Thyroid gland (tissue), 4 donors: ENCODE results near the gene PLEKHA1. TPM values are rescaled to one million over a fixed set of nuclear protein-coding genes. Genes with fewer than 3 reads are reported as not detected.

ENCODE experiments used
- DNase-seq, 2 donors: peaks; one replicate each; pipeline ENCODE4 v3.0.0-alpha.2; 2019
- H3K27ac ChIP-seq, 3 donors: fragments of 200-600 bp; sonication (generic); 1 replicate in 2 of 3; 2 replicates in 1 of 3; pipeline ENCODE4 v1.5.1; 2016 to 2019; ENCODE audit warnings: mild to moderate bottlenecking in 1 of 3, moderate library complexity in 1 of 3
- H3K27me3 ChIP-seq: fragments of 200-600 bp; sonication (generic); one replicate; pipeline ENCODE4 v1.5.1; 2019
- H3K36me3 ChIP-seq, 2 donors: fragments of 200-600 bp; sonication (generic); one replicate each; pipeline ENCODE4 v1.5.1; 2016 to 2019
- H3K4me1 ChIP-seq, 2 donors: fragments of 200-600 bp; sonication (generic); one replicate each; pipeline ENCODE4 v1.5.1; 2017 to 2019
- H3K4me3 ChIP-seq, 3 donors: fragments of 200-600 bp; sonication (generic); replicated peaks in 1 of 3; 1 replicate in 2 of 3; 2 replicates in 1 of 3; pipeline ENCODE4 v1.5.1; 2016; ENCODE audit warnings: mild to moderate bottlenecking in 1 of 3
- H3K9me3 ChIP-seq: fragments of 200-600 bp; sonication (generic); one replicate; pipeline ENCODE4 v1.5.1; 2017
- CTCF ChIP-seq, 6 experiments: fragments of 200-600 bp in 3 of 6; fragments of 450-650 bp in 3 of 6; sonication (generic) in 3 of 6; IDR thresholded peaks; one replicate each; pipeline ENCODE4 v1.5.1; 2016 to 2019; ENCODE audit warnings: antibody characterized with exemption in 6 of 6, mild to moderate bottlenecking in 2 of 6, inconsistent platforms in 1 of 6, moderate library complexity in 1 of 6
- POLR2A ChIP-seq, 2 donors: fragments of 450-650 bp; IDR thresholded peaks; one replicate each; pipeline ENCODE4 v1.6.1; 2017; ENCODE audit warnings: antibody characterized with exemption in 2 of 2, mild to moderate bottlenecking in 2 of 2, moderate library complexity in 1 of 2
- WGBS, 2 donors: methylation state at CpG; one replicate each; pipeline ENCODE4 v1.1.5; 2017; 5-methylcytosine and 5-hydroxymethylcytosine counted together
- intact Hi-C: fragments of 100-400 bp; cut with DNase I; formaldehyde crosslinking; loops from one replicate; pipeline ENCODE4 v1.15.1; 2023
- total RNA-seq, 4 donors: library from RNA; depleted of rRNA; stranded (reverse); fragments of >200 nt; gene quantifications; one replicate each; pipeline ENCODE4 v1.2.3, GENCODE V29; 2016

Gene PLEKHA1
- total RNA-seq, 4 donors from 2014 or later, result 39.3 to 50.9 (median 45.6) TPM

GRCh38 chr10:122461729-122462532 lies 87.4 kb downstream of the PLEKHA1 start:
- H3K4me1 ChIP-seq, result peaks cover 0 to 13% of the 10 kb centered on the region in 2 donors

GRCh38 chr10:122462533-122463465 lies 88.3 kb downstream of the PLEKHA1 start:
- Histone ChIP-seq H3K4me1 (peaks cover 0 to 13% of the 10 kb centered on the region in 2 donors), H3K4me3 (peak overlapping the region; percentile 3 to 65 (median 64)), H3K27ac (peak overlapping the region; percentile 44 to 61 (median 53)), H3K27me3 (no peaks in the 10 kb centered on the region), H3K36me3 (no peaks in the 10 kb centered on the region), H3K9me3 (no peaks in the 10 kb centered on the region)
- WGBS, 2 donors, result 9 to 20% methylated on average over 47 of the region's 47 CpGs
- intact Hi-C loops, result no loop called here
- TF ChIP-seq POLR2A (IDR thresholded peaks at IDR 0.05), result no peak
- TF ChIP-seq CTCF (IDR thresholded peaks at IDR 0.05), result no peak
- peak; percentile 39 to 42 for DNase-seq

More at GRCh38 chr10:122461729-122462532, 87.4 kb downstream of the PLEKHA1 start:
- intact Hi-C loops, result no loop called here
- WGBS, 2 donors, result 2 to 3% methylated on average over 12 to 17 of the region's 95 CpGs
- TF ChIP-seq CTCF (IDR thresholded peaks at IDR 0.05) (peak in 1 of 6 experiments; percentile 5), POLR2A (IDR thresholded peaks at IDR 0.05) (peak in 1 of 2 donors; percentile 1)
- peak overlapping the region; percentile 44 to 61 (median 53) for H3K27ac ChIP-seq
- H3K9me3 ChIP-seq, result no peaks in the 10 kb centered on the region
- no peaks in the 10 kb centered on the region for H3K36me3 ChIP-seq
- peak; percentile 64 to 70 for DNase-seq
- no peaks in the 10 kb centered on the region for H3K27me3 ChIP-seq
- H3K4me3 ChIP-seq, result peak overlapping the region; percentile 3 to 65 (median 64)

GRCh38 chr10:122463466-122464249 lies 89.2 kb downstream of the PLEKHA1 start:
- Histone ChIP-seq H3K4me1 (peaks cover 0 to 13% of the 10 kb centered on the region in 2 donors), H3K27ac (no peak overlapping the region), H3K36me3 (no peaks in the 10 kb centered on the region), H3K4me3 (peak overlapping the region in 1 of 3 donors; percentile 65), H3K27me3 (no peaks in the 10 kb centered on the region), H3K9me3 (no peaks in the 10 kb centered on the region)
- 82 to 90% methylated on average over 17 of the region's 17 CpGs for WGBS, 2 donors
- intact Hi-C loops, result no loop called here
- DNase-seq, result no peak
- TF ChIP-seq CTCF (IDR thresholded peaks at IDR 0.05) (no peak), POLR2A (IDR thresholded peaks at IDR 0.05) (no peak)

- no peak for DNase-seq
- 78 to 94% methylated on average over 4 of the region's 4 CpGs for WGBS, 2 donors
- Histone ChIP-seq H3K9me3 (no peaks in the 10 kb centered on the region), H3K36me3 (no peaks in the 10 kb centered on the region), H3K4me3 (no peak overlapping the region), H3K27ac (no peak overlapping the region), H3K4me1 (peaks cover 0 to 13% of the 10 kb centered on the region in 2 donors), H3K27me3 (no peaks in the 10 kb centered on the region)
- intact Hi-C loops, result no loop called here
- TF ChIP-seq POLR2A (IDR thresholded peaks at IDR 0.05) (no peak), CTCF (IDR thresholded peaks at IDR 0.05) (no peak)
Measured at GRCh38 chr10:122464250-122464510, 89.7 kb downstream of the PLEKHA1 start.
